Transverse colon (tissue), 1 donor: ENCODE data around the gene GLUL.

ENCODE experiments used
- EP300 ChIP-seq: sonication (generic); formaldehyde crosslinking; IDR thresholded peaks from one replicate; pipeline ENCODE4 v1.6.1; 2017; ENCODE audit warnings: antibody characterized with exemption, low read depth
- POLR2A ChIP-seq: fragments of 450-650 bp; IDR thresholded peaks from one replicate; pipeline ENCODE4 v1.6.1; 2016; ENCODE audit warnings: antibody characterized with exemption, mild to moderate bottlenecking, moderate library complexity

DNA sequence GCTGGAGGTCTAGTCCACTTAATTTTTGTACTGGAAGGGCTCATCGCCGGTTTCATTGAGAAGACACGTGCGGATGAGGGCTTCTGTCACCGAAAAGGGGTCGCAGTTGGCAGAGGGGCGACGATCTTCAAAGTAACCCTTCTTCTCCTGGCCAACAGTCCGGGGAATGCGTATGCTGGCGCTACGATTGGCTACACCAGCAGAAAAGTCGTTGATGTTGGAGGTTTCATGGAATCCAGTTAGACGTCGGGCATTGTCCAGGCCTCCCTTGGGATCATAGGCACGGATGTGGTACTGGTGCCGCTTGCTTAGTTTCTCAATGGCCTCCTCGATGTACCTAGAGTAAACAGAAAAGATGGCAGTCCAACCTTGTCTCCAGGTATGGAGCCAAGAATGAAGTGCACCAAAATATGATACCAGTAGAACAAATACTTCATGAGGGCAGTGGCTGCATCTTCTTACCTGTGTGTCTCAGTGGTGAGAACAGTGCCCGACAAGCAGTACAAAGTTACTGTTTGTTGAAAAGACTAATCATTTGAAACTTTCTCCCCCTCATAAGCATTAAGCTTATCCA is 7.1 kb downstream of the GLUL start:
- TF ChIP-seq EP300 (no peak), POLR2A (no peak)
